Prostate gland (tissue), 2 donors: Measurements from ENCODE around the gene LIN28A.

Experiments used
- POLR2A ChIP-seq: fragments of 450-650 bp; IDR thresholded peaks from one replicate; pipeline ENCODE4 v1.6.1; 2016; ENCODE audit warnings: antibody characterized with exemption, mild to moderate bottlenecking
- POLR2AphosphoS5 ChIP-seq: sonication (generic); formaldehyde crosslinking; IDR thresholded peaks from one replicate; pipeline ENCODE4 v1.6.1; 2017; ENCODE audit warnings: antibody characterized with exemption
- TF ChIP-seq, protein P1 (sequence below), 4 experiments: fragments of 200-600 bp in 2 of 4; fragments of 450-650 bp in 2 of 4; sonication (generic) in 2 of 4; IDR thresholded peaks; 1 replicate in 3 of 4; 2 replicates in 1 of 4; pipeline ENCODE4 v1.5.1; 2016 to 2019; ENCODE audit warnings: antibody characterized with exemption in 4 of 4, mild to moderate bottlenecking in 2 of 4, moderate library complexity in 2 of 4

DNA sequence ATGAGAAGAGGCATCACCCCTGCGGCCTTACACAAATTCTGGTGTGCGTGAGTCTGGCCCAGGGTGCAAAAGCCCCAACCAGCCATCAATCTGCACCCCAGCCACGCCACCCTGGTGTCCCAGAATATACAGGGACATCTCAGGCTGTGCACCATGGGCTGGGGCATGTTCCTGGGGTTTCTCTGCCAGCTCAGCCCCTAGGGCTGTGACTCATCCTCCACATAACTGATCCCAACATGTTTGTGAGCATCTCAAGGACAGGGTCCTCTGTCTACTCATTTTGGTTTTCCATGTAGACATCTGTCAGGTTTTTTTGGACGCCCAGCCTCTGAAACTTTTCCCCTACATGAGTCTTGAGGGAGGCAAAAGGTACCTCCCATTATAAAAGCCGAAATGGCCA lies 38.6 kb upstream of the LIN28A start:
- TF ChIP-seq, protein P1, sequence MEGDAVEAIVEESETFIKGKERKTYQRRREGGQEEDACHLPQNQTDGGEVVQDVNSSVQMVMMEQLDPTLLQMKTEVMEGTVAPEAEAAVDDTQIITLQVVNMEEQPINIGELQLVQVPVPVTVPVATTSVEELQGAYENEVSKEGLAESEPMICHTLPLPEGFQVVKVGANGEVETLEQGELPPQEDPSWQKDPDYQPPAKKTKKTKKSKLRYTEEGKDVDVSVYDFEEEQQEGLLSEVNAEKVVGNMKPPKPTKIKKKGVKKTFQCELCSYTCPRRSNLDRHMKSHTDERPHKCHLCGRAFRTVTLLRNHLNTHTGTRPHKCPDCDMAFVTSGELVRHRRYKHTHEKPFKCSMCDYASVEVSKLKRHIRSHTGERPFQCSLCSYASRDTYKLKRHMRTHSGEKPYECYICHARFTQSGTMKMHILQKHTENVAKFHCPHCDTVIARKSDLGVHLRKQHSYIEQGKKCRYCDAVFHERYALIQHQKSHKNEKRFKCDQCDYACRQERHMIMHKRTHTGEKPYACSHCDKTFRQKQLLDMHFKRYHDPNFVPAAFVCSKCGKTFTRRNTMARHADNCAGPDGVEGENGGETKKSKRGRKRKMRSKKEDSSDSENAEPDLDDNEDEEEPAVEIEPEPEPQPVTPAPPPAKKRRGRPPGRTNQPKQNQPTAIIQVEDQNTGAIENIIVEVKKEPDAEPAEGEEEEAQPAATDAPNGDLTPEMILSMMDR (IDR thresholded peaks at IDR 0.05): no peak
- TF ChIP-seq POLR2AphosphoS5 (no peak), POLR2A (no peak)
